ENCODE measurements around the gene MICOS13.

DNA sequence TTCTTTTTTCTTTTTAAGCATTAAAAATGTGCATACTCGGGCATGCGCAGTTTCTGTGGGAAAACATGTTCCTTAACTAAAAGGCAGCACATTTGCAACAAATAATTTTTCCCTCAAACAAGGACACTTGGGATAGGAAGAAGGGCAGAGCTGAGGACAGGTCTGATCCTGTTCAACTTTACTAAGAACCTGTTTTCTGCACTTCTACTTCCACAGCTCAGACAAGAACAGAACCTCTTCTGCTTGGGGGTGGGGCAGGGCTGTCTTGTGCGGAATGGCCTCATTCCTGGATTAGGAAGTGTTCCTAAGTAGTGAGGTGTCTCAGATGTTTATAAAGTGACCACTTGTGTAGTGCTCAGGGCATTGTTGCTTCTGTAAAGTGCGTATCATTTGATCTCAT, 39.1 kb downstream of the MICOS13 start:
- TF ChIP-seq RFX5 (IDR thresholded peaks at IDR 0.05; ENCODE audit: low read depth, low read length) (no peak), FOXM1 (IDR thresholded peaks at IDR 0.05; ENCODE audit: low read depth, low read length) (no peak), EZH2 (IDR thresholded peaks at IDR 0.05; ENCODE audit: borderline replicate concordance, control insufficient read depth, low read depth, low read length) (no peak), ZBED1 (IDR thresholded peaks at IDR 0.05; ENCODE audit: borderline replicate concordance) (no peak), WRNIP1 (IDR thresholded peaks at IDR 0.05; ENCODE audit: borderline replicate concordance, low read depth, low read length) (no peak), SUPT20H (IDR thresholded peaks at IDR 0.05; ENCODE audit: borderline replicate concordance, control insufficient read depth, low read depth, low read length) (no peak), SP1 (IDR thresholded peaks at IDR 0.05; ENCODE audit: low read depth, low read length) (no peak)
- TF ChIP-seq, protein P1, sequence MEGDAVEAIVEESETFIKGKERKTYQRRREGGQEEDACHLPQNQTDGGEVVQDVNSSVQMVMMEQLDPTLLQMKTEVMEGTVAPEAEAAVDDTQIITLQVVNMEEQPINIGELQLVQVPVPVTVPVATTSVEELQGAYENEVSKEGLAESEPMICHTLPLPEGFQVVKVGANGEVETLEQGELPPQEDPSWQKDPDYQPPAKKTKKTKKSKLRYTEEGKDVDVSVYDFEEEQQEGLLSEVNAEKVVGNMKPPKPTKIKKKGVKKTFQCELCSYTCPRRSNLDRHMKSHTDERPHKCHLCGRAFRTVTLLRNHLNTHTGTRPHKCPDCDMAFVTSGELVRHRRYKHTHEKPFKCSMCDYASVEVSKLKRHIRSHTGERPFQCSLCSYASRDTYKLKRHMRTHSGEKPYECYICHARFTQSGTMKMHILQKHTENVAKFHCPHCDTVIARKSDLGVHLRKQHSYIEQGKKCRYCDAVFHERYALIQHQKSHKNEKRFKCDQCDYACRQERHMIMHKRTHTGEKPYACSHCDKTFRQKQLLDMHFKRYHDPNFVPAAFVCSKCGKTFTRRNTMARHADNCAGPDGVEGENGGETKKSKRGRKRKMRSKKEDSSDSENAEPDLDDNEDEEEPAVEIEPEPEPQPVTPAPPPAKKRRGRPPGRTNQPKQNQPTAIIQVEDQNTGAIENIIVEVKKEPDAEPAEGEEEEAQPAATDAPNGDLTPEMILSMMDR (IDR thresholded peaks at IDR 0.05 in 2 of 3, conservative IDR thresholded peaks at IDR 0.05 in 1 of 3; ENCODE audit: control insufficient read depth in 2 of 3, extremely low read depth in 1 of 3, insufficient read depth in 1 of 3, low read depth in 3 of 3, low read length in 3 of 3) = no peak
- TF ChIP-seq, protein P2, sequence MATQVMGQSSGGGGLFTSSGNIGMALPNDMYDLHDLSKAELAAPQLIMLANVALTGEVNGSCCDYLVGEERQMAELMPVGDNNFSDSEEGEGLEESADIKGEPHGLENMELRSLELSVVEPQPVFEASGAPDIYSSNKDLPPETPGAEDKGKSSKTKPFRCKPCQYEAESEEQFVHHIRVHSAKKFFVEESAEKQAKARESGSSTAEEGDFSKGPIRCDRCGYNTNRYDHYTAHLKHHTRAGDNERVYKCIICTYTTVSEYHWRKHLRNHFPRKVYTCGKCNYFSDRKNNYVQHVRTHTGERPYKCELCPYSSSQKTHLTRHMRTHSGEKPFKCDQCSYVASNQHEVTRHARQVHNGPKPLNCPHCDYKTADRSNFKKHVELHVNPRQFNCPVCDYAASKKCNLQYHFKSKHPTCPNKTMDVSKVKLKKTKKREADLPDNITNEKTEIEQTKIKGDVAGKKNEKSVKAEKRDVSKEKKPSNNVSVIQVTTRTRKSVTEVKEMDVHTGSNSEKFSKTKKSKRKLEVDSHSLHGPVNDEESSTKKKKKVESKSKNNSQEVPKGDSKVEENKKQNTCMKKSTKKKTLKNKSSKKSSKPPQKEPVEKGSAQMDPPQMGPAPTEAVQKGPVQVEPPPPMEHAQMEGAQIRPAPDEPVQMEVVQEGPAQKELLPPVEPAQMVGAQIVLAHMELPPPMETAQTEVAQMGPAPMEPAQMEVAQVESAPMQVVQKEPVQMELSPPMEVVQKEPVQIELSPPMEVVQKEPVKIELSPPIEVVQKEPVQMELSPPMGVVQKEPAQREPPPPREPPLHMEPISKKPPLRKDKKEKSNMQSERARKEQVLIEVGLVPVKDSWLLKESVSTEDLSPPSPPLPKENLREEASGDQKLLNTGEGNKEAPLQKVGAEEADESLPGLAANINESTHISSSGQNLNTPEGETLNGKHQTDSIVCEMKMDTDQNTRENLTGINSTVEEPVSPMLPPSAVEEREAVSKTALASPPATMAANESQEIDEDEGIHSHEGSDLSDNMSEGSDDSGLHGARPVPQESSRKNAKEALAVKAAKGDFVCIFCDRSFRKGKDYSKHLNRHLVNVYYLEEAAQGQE (IDR thresholded peaks at IDR 0.05; ENCODE audit: low read depth, low read length) = no peak
- TF ChIP-seq, protein P3, sequence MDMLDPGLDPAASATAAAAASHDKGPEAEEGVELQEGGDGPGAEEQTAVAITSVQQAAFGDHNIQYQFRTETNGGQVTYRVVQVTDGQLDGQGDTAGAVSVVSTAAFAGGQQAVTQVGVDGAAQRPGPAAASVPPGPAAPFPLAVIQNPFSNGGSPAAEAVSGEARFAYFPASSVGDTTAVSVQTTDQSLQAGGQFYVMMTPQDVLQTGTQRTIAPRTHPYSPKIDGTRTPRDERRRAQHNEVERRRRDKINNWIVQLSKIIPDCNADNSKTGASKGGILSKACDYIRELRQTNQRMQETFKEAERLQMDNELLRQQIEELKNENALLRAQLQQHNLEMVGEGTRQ (IDR thresholded peaks at IDR 0.05; ENCODE audit: borderline replicate concordance, low read depth, low read length) = no peak
- TF ChIP-seq, protein P4, sequence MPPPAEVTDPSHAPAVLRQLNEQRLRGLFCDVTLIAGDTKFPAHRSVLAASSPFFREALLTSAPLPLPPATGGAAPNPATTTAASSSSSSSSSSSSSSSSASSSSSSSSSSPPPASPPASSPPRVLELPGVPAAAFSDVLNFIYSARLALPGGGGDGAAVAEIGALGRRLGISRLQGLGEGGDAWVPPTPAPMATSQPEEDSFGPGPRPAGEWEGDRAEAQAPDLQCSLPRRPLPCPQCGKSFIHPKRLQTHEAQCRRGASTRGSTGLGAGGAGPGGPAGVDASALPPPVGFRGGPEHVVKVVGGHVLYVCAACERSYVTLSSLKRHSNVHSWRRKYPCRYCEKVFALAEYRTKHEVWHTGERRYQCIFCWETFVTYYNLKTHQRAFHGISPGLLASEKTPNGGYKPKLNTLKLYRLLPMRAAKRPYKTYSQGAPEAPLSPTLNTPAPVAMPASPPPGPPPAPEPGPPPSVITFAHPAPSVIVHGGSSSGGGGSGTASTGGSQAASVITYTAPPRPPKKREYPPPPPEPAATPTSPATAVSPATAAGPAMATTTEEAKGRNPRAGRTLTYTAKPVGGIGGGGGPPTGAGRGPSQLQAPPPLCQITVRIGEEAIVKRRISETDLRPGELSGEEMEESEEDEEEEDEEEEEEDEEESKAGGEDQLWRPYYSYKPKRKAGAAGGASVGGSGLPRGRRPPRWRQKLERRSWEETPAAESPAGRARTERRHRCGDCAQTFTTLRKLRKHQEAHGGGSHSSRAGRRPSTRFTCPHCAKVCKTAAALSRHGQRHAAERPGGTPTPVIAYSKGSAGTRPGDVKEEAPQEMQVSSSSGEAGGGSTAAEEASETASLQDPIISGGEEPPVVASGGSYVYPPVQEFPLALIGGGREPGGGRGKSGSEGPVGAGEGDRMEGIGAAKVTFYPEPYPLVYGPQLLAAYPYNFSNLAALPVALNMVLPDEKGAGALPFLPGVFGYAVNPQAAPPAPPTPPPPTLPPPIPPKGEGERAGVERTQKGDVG (CRISPR knock-in tag; IDR thresholded peaks at IDR 0.05) = no peak

Data from GM12878 (cell line).